Activated CD8-positive, alpha-beta memory T cell treated with anti-CD3 and anti-CD28 coated beads, Interleukin-2, amount 10 ng/mL, durations not matched to agents 7 days and 5 days (primary cell): ENCODE data around the gene MPC1. TPM values are rescaled to one million over a fixed set of nuclear protein-coding genes. Genes with fewer than 3 reads are reported as not detected.

Source experiments
- ATAC-seq: fragments of 150-1000 bp; cut with Tn5 transposase; one replicate; pipeline ENCODE4 v1.10.0; 2021; ENCODE audit warnings: moderate library complexity
- CTCF ChIA-PET: fragments of 350-600 bp; sonication (Branson Sonifier 250); formaldehyde crosslinking; loops from one replicate; lab custom pipeline; 2021; ENCODE audit warnings: antibody characterized with exemption; lab: Charles Lee
- DNase-seq: peaks from one replicate; pipeline ENCODE4 v3.0.0-alpha.2; 2020
- H3K27ac Mint-ChIP-seq: one replicate; pipeline ENCODE4 v1.8.0; 2021; ENCODE audit warnings: mild to moderate bottlenecking, mixed read lengths
- H3K27me3 Mint-ChIP-seq: one replicate; pipeline ENCODE4 v1.8.0; 2021; ENCODE audit warnings: mixed read lengths
- H3K36me3 Mint-ChIP-seq: one replicate; pipeline ENCODE4 v1.8.0; 2021; ENCODE audit warnings: mild to moderate bottlenecking, mixed read lengths
- H3K4me1 Mint-ChIP-seq: one replicate; pipeline ENCODE4 v1.8.0; 2021; ENCODE audit warnings: mixed read lengths
- H3K4me3 Mint-ChIP-seq: one replicate; pipeline ENCODE4 v1.8.0; 2021; ENCODE audit warnings: mild to moderate bottlenecking, moderate library complexity, mixed read lengths
- H3K9me3 Mint-ChIP-seq: one replicate; pipeline ENCODE4 v1.8.0; 2022; ENCODE audit warnings: low read depth, mixed read lengths
- total RNA-seq, 2 experiments: library from RNA; stranded (reverse); gene quantifications; one replicate each; pipeline ENCODE4 v1.2.3, GENCODE V29; 2021

MPC1 gene
- total RNA-seq = 10 to 100 TPM; 29.4 to 37.4 TPM

DNA sequence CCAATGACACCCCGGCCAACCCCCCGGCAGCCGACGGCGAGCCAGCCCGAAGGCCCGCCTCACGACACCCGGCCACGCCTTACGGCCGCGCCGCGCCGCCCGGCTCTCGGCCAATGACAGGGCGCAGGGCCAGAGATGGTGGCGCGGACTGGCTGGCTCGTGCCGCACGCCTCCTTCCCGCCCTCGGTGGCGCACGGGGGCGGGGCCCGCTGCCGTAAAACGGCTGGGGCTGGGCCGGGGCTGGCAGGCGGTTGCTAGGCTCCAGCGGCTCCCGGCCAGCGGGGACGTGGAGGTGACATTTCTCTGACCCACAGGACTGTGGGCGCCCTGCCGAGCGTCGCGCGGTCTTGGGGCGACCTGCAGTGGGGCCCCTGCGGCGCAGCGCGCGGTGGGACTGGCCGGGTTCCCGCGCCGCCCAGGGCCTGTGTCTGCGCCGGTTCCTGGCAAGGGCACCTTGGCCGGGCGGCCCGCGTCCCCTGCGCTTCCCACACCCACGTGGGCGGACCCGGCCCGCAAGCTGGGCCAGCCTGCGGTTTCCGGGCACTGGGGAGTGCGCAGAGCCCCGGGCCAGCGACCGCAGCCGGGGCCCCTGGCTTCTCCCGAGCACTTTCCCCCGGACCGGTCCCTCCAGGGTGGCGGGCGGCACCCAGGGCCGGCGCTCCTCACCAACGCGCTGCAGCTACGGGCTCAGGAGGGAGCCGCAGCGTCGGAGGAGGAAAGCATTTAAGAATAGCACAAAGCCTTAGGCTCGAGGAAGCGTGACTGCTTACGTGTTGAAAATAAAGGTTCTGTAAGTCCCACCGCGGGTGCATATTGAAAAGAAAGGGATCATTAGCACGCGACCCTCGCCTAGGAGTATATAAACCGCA is at the start of gene MPC1:
Gene MPC1, minus strand, starts transcription at position 8 of the 869 bp plus-strand sequence. CDS start 64 bp downstream, outside the sequence.
- Mint-ChIP-seq H3K4me1 (peaks cover 15% of the 10 kb centered on the region), H3K36me3 (no peaks in the 10 kb centered on the region), H3K27ac (peak within 1 kb of the TSS; percentile 83), H3K9me3 (no peaks in the 10 kb centered on the region), H3K27me3 (peaks cover 2% of the 10 kb centered on the region), H3K4me3 (peak within 1 kb of the TSS; percentile 87)
- peak; percentile 93 for ATAC-seq
- CTCF ChIA-PET = interaction anchor here (0.6 to 2.7 kb wide), 7 partner anchors 11 to 161 kb away, joined by 3 to 13 read pairs (median 3); partner anchors contain the start of gene SFT2D1
- DNase-seq = peak; percentile 96

DNA sequence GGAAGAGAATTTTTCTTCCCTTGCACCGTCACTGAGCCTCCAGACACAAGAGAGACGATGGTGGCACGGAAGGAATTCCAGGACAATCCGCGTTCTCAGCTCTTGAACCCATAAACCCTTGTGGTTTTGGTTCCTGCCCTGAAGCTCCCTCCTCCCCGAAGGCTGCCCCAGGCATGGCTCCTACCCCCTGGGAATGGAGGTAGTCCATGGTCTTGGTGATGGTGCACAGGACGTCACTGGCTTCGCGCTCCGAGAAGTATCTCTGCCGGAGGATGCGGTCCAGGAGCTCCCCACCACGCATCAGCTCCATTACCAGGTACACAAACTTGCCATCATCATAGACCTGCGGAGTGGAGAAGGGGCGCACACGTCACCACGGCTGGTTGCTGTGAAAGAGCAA is 47.5 kb upstream of the MPC1 start:
- H3K9me3 Mint-ChIP-seq = no peaks in the 10 kb centered on the region
- peaks cover 4% of the 10 kb centered on the region for H3K36me3 Mint-ChIP-seq
- CTCF ChIA-PET = no interaction called here
- H3K4me1 Mint-ChIP-seq = no peaks in the 10 kb centered on the region
- H3K4me3 Mint-ChIP-seq = no peak overlapping the region
- ATAC-seq = no peak
- no peak for DNase-seq
- no peaks in the 10 kb centered on the region for H3K27me3 Mint-ChIP-seq
- H3K27ac Mint-ChIP-seq = no peak overlapping the region

DNA sequence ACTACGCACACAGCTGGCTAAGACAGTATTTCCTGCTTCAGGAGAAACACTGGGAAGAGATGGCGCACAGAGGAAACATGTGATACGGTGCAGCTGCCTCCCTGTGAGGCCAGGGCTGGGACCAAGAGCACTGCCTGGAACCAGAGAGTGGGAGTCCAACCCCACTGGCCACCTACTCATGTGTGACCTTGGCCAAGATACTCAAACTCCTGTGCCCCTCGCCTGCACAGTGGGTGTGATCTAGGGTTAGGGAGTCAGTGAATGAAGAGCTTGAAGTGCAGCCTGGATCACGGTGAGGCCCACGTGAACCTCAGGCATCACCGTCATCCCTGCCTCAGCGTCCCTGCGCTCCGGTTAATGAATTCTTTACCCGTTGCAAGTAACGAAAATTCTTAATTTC is 41.7 kb upstream of the MPC1 start:
- CTCF ChIA-PET = interaction anchor here (1.0 kb wide), 1 partner anchor 24 kb away, joined by 4 read pairs; no protein-coding TSS in a partner anchor
- ATAC-seq (no peak), DNase-seq (no peak)
- Mint-ChIP-seq H3K4me3 (no peak overlapping the region), H3K4me1 (peaks cover 13% of the 10 kb centered on the region), H3K27ac (no peak overlapping the region), H3K27me3 (peaks cover 32% of the 10 kb centered on the region), H3K9me3 (no peaks in the 10 kb centered on the region), H3K36me3 (peaks cover 3% of the 10 kb centered on the region)

- CTCF ChIA-PET = no interaction called here
- DNase-seq (no peak), ATAC-seq (no peak)
- Mint-ChIP-seq H3K4me3 (no peak overlapping the region), H3K9me3 (no peaks in the 10 kb centered on the region), H3K27ac (no peak overlapping the region), H3K4me1 (peaks cover 20% of the 10 kb centered on the region), H3K36me3 (peaks cover 1% of the 10 kb centered on the region), H3K27me3 (peaks cover 32% of the 10 kb centered on the region)
These were observed 41.0 kb upstream of the MPC1 start for GRCh38 chr6:166423781-166424180.

DNA sequence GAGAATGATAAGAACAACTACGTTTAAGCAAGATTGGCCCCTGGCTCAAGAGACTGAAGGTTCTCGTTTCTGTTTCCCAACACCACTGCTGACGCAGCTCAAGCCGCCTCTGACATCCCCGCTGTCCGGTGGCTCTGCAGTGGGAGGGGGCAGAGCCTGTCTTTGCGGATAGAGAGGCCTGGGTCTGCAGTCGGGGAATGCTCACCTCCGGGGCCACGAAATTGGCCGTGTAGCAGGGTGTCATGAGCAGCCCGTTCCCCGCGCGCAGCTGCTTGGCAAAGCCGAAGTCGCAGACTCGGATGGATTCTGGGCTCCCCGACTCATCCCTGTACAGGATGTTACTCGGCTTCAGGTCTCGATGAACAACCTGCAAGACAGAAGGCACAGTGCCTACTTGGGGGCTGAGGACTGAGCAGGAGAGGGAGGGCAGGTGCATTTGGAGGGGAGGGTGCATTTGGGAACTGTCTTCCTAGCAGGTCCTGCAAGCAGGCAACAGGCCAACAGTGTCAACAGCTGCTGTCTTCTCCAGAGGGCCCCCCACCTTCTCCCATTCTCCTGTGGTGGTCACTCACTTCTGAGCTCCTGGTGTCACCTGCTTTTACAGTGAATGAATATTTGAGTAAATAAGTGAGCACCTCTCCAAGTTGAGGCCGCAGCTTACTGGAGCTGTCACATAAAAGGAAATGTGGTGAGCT is 40.5 kb upstream of the MPC1 start:
- peaks cover 26% of the 10 kb centered on the region for H3K4me1 Mint-ChIP-seq
- ATAC-seq (no peak), DNase-seq (no peak)
- H3K27me3 Mint-ChIP-seq = peaks cover 32% of the 10 kb centered on the region
- H3K27ac Mint-ChIP-seq = no peak overlapping the region
- no peaks in the 10 kb centered on the region for H3K36me3 Mint-ChIP-seq
- H3K4me3 Mint-ChIP-seq = no peak overlapping the region
- H3K9me3 Mint-ChIP-seq = no peaks in the 10 kb centered on the region
- CTCF ChIA-PET = interaction anchor here (0.6 kb wide), 1 partner anchor 525 kb away, joined by 5 read pairs; no protein-coding TSS in a partner anchor

DNA sequence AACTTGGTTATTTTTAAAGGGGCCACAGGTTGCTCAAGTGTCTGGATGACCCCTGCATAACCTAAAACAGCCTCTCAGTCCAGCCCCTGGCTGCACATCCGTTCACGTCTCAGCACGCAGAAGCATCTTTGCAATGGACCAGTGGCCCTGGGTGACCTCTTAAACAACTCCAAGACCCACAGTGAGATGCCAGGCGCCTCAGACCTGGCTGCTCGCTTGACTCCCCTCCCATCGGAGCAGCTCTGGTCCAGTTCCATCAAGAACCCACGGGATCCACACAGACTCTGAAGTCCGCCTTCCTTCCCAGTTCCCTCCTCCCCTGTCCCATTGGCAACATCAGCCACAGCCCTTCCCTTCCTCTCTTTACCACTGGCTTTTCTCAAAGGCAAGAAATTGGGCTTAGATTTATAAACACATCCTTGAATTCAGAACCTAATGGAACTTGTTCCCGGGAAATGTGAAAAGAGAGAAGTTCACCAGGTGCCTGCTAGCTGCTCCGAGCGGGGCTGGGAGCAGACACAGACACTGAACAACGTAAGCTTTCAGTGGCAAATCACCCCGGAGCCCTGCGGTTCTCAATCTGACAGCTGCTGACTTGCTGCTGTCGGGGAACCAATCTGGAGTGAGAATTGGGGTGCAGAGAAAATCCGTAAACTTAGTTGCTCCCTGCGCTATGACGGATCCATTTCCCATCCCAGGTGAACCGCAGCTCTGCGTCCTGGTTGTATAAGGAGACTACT is 39.6 kb upstream of the MPC1 start:
- Mint-ChIP-seq H3K4me3 (no peak overlapping the region), H3K9me3 (no peaks in the 10 kb centered on the region), H3K27me3 (peaks cover 33% of the 10 kb centered on the region), H3K36me3 (no peaks in the 10 kb centered on the region), H3K4me1 (peaks cover 34% of the 10 kb centered on the region), H3K27ac (no peak overlapping the region)
- CTCF ChIA-PET = interaction anchor here (0.6 kb wide), 1 partner anchor 526 kb away, joined by 5 read pairs; no protein-coding TSS in a partner anchor
- ATAC-seq = no peak
- no peak for DNase-seq

DNA sequence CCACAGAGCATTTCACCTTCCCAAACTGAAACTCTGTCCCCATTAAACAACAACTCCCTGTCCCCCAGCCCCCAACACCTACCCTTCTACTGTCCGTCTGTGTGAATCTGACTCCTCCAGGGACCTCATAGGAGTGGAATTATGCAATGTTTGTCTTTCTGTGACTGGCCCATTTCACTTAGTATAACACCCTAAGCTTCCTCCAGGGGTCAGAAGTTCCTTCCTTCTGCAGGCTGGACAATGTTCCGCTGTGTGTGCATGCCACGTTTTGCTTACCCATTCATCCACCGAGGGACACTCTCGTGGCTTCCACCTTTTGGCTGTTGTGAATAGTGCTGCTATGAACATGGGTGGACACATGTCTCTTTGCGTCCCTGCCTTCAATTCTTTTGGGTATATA is 37.6 kb upstream of the MPC1 start:
- no peak overlapping the region for H3K27ac Mint-ChIP-seq
- CTCF ChIA-PET = no interaction called here
- no peak overlapping the region for H3K4me3 Mint-ChIP-seq
- peaks cover 54% of the 10 kb centered on the region for H3K4me1 Mint-ChIP-seq
- H3K27me3 Mint-ChIP-seq = peaks cover 35% of the 10 kb centered on the region
- ATAC-seq (no peak), DNase-seq (no peak)
- peaks cover 15% of the 10 kb centered on the region for H3K36me3 Mint-ChIP-seq
- peaks cover 9% of the 10 kb centered on the region for H3K9me3 Mint-ChIP-seq

DNA sequence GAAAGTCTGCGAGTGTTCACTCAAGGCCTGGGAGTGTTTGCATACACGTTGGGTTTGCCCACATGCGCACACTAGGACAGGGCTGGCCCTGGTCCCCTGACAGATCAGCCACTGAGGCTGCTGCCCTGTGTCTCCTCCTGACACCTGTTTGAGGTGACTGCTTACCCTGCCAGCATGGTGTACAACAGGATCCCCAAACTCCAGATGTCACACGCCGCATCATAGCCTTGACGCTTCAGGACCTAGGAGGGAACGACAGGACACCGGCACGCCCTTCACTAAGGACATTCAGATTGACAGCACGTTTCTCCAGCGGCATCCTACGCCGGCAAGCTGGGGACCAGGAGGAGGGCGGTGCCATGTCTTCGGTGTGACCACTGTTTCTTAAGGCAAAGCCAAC is 37.0 kb upstream of the MPC1 start:
- H3K36me3 Mint-ChIP-seq = peaks cover 15% of the 10 kb centered on the region
- peak; percentile 3 for ATAC-seq
- H3K27ac Mint-ChIP-seq = peak overlapping the region; percentile 79
- H3K27me3 Mint-ChIP-seq = peaks cover 35% of the 10 kb centered on the region
- peaks cover 60% of the 10 kb centered on the region for H3K4me1 Mint-ChIP-seq
- no peak overlapping the region for H3K4me3 Mint-ChIP-seq
- peaks cover 9% of the 10 kb centered on the region for H3K9me3 Mint-ChIP-seq
- CTCF ChIA-PET = interaction anchor here (0.9 to 1.4 kb wide), 3 partner anchors 38 to 68 kb away, joined by 3 read pairs; no protein-coding TSS in a partner anchor
- no peak for DNase-seq

DNA sequence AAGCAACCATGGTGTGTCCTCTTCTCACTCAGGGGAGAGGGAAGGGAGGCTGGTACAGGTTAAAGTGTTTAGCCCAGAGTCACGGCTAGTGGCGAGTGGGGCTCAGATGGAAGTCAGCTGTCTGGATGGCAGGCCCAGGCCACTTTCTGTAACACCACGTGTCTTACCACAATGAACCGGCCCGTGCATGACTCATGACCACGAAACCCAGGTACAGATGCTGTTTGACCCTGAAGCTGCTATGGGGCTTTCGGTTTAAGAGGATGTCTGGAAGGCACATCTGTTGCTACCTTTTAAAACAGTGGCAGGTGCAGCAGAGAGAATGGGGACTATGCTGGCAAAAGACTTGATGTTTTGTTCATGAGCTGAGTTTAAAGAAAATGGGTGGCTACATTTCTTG is 36.5 kb upstream of the MPC1 start:
- Mint-ChIP-seq H3K27me3 (peaks cover 33% of the 10 kb centered on the region), H3K4me3 (peak overlapping the region; percentile 7), H3K27ac (peak overlapping the region; percentile 79), H3K36me3 (peaks cover 15% of the 10 kb centered on the region), H3K4me1 (peaks cover 65% of the 10 kb centered on the region), H3K9me3 (peaks cover 9% of the 10 kb centered on the region)
- ATAC-seq (peak; percentile 57), DNase-seq (peak; percentile 89)
- CTCF ChIA-PET = interaction anchor here (0.9 to 1.4 kb wide), 3 partner anchors 38 to 69 kb away, joined by 3 read pairs; no protein-coding TSS in a partner anchor

- H3K27ac Mint-ChIP-seq = peak overlapping the region; percentile 79
- ATAC-seq (peak; percentile 43), DNase-seq (peak; percentile 57)
- peaks cover 9% of the 10 kb centered on the region for H3K9me3 Mint-ChIP-seq
- H3K27me3 Mint-ChIP-seq = peaks cover 31% of the 10 kb centered on the region
- H3K4me1 Mint-ChIP-seq = peaks cover 68% of the 10 kb centered on the region
- CTCF ChIA-PET = interaction anchor here (1.3 to 1.4 kb wide), 2 partner anchors 39 to 50 kb away, joined by 3 read pairs; no protein-coding TSS in a partner anchor
- H3K36me3 Mint-ChIP-seq = peaks cover 15% of the 10 kb centered on the region
- peak overlapping the region; percentile 8 for H3K4me3 Mint-ChIP-seq
These were observed 36.0 kb upstream of the MPC1 start for GRCh38 chr6:166418691-166419143.

- Mint-ChIP-seq H3K4me3 (peak overlapping the region; percentile 29), H3K4me1 (peaks cover 76% of the 10 kb centered on the region), H3K27ac (peak overlapping the region; percentile 69), H3K36me3 (peaks cover 15% of the 10 kb centered on the region), H3K27me3 (peaks cover 26% of the 10 kb centered on the region), H3K9me3 (peaks cover 9% of the 10 kb centered on the region)
- CTCF ChIA-PET = interaction anchor here (1.7 kb wide), 1 partner anchor 16 kb away, joined by 8 read pairs; no protein-coding TSS in a partner anchor
- DNase-seq (peak; percentile 74), ATAC-seq (peak; percentile 71)
These were observed 34.5 kb upstream of the MPC1 start for GRCh38 chr6:166417285-166417691.

- no peak overlapping the region for H3K4me3 Mint-ChIP-seq
- peaks cover 27% of the 10 kb centered on the region for H3K27me3 Mint-ChIP-seq
- peak overlapping the region; percentile 77 for H3K27ac Mint-ChIP-seq
- H3K36me3 Mint-ChIP-seq = peaks cover 15% of the 10 kb centered on the region
- ATAC-seq (no peak), DNase-seq (no peak)
- peaks cover 9% of the 10 kb centered on the region for H3K9me3 Mint-ChIP-seq
- CTCF ChIA-PET = interaction anchor here (1.4 kb wide), 2 partner anchors 15 to 211 kb away, joined by 3 to 6 read pairs; partner anchors contain the start of gene RPS6KA2
- H3K4me1 Mint-ChIP-seq = peaks cover 88% of the 10 kb centered on the region
These were observed 33.1 kb upstream of the MPC1 start for GRCh38 chr6:166415833-166416347.
